Measurements from ENCODE around the gene RARRES2. TPM values are rescaled to one million over a fixed set of nuclear protein-coding genes. Genes with fewer than 3 reads are reported as not detected.

Gene RARRES2
- polyA plus RNA-seq, 1 donor (not counting 4 experiments of a cell fraction or from before 2014, with no cell fraction given) = not detected

DNA sequence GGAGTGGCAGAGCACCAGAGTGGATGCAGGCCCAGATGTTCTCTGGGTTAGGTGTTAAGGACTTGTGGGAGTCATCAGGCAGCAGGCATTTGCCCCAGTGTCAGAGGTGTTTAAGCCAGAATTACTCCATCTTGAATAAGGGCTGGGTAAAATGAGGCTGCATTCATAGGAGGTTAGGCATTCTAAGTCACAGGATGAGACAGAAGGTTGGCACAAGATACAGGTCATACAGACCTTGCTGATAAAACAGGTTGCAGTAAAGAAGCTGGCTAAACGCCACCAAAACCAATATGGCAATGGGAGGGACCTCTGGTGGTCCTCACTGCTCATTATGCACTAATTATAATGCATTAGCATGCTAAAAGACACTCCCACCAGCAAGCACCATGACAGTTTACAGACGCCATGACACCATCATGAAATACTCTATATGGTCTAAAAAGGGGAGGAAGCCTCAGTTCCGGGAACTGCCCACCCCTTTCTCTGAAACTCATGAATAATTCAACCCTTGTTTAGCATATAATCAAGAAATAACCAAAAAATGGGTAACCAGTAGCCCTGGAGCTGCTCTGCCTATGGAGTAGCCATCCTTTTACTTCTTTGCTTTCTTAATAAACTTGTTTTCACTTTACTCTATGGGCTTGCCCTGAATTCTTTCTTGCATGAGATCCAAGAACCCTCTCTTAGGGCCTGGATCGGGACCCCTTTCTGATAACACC lies 19.2 kb downstream of the RARRES2 start:
- peak overlapping the region; percentile 79 for H3K9ac ChIP-seq (ENCODE audit: control insufficient read depth, extremely low read depth, insufficient read depth, low read length)
- peak overlapping the region; percentile 87 for H3K4me2 ChIP-seq (ENCODE audit: control insufficient read depth, extremely low read depth, insufficient read depth, low read depth, low read length)
- no peaks in the 10 kb centered on the region for H3K9me3 ChIP-seq (ENCODE audit: control insufficient read depth, low read depth, low read length)
- dilution Hi-C loops (cut with MboI; ENCODE audit: extremely low pct_ligation_motif_present, low sequenced_read_pairs) = no loop called here
- no peaks in the 10 kb centered on the region for H3K36me3 ChIP-seq (ENCODE audit: control insufficient read depth in 2 of 2, extremely low read depth in 1 of 2, insufficient read depth in 2 of 2, low read length in 2 of 2)
- FAIRE-seq = no peak
- no peaks in the 10 kb centered on the region for H3K9me1 ChIP-seq (ENCODE audit: control insufficient read depth, extremely low read depth, insufficient read depth, low read length)
- H3K27ac ChIP-seq (ENCODE audit: control insufficient read depth, insufficient read depth, low read length) = peak overlapping the region; percentile 55
- H4K20me1 ChIP-seq (ENCODE audit: control insufficient read depth, extremely low read depth, insufficient read depth, low read length) = no peaks in the 10 kb centered on the region
- peak overlapping the region; percentile 58 to 74 (median 62) for H3K4me3 ChIP-seq (ENCODE audit: control insufficient read depth in 2 of 3, extremely low read depth in 1 of 3, insufficient read depth in 2 of 3, low read depth in 1 of 3, low read length in 3 of 3)
- no peaks in the 10 kb centered on the region for H3K79me2 ChIP-seq (ENCODE audit: control insufficient read depth, insufficient read depth, low read length)
- no peaks in the 10 kb centered on the region for H3K27me3 ChIP-seq (ENCODE audit: control insufficient read depth, extremely low read depth, insufficient read depth, low read length)
- H3K4me1 ChIP-seq (ENCODE audit: control insufficient read depth, extremely low read depth, insufficient read depth, low read length) = peaks cover 22% of the 10 kb centered on the region
- H2AFZ ChIP-seq (ENCODE audit: control insufficient read depth, low read length) = peak overlapping the region; percentile 95
- no peak for TF ChIP-seq EZH2 (IDR thresholded peaks at IDR 0.05; ENCODE audit: low read length)
- TF ChIP-seq, protein P1, sequence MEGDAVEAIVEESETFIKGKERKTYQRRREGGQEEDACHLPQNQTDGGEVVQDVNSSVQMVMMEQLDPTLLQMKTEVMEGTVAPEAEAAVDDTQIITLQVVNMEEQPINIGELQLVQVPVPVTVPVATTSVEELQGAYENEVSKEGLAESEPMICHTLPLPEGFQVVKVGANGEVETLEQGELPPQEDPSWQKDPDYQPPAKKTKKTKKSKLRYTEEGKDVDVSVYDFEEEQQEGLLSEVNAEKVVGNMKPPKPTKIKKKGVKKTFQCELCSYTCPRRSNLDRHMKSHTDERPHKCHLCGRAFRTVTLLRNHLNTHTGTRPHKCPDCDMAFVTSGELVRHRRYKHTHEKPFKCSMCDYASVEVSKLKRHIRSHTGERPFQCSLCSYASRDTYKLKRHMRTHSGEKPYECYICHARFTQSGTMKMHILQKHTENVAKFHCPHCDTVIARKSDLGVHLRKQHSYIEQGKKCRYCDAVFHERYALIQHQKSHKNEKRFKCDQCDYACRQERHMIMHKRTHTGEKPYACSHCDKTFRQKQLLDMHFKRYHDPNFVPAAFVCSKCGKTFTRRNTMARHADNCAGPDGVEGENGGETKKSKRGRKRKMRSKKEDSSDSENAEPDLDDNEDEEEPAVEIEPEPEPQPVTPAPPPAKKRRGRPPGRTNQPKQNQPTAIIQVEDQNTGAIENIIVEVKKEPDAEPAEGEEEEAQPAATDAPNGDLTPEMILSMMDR (optimal IDR thresholded peaks at IDR 0.05 in 1 of 3, IDR thresholded peaks at IDR 0.05 in 1 of 3, conservative IDR thresholded peaks at IDR 0.05 in 1 of 3; ENCODE audit: extremely low read depth in 1 of 3, insufficient read depth in 2 of 3, low read length in 3 of 3) = no peak
- DNase-seq (ENCODE audit: low read depth, low spot score) = no peak

GRCh38 chr7:150321788-150322113 lies 19.7 kb downstream of the RARRES2 start:
- Histone ChIP-seq H3K4me1 (ENCODE audit: control insufficient read depth, extremely low read depth, insufficient read depth, low read length) (peaks cover 22% of the 10 kb centered on the region), H3K36me3 (ENCODE audit: control insufficient read depth in 2 of 2, extremely low read depth in 1 of 2, insufficient read depth in 2 of 2, low read length in 2 of 2) (no peaks in the 10 kb centered on the region), H3K4me3 (ENCODE audit: control insufficient read depth in 2 of 3, extremely low read depth in 1 of 3, insufficient read depth in 2 of 3, low read depth in 1 of 3, low read length in 3 of 3) (no peak overlapping the region), H2AFZ (ENCODE audit: control insufficient read depth, low read length) (no peak overlapping the region), H3K27ac (ENCODE audit: control insufficient read depth, insufficient read depth, low read length) (no peak overlapping the region), H3K79me2 (ENCODE audit: control insufficient read depth, insufficient read depth, low read length) (no peaks in the 10 kb centered on the region), H3K9me3 (ENCODE audit: control insufficient read depth, low read depth, low read length) (no peaks in the 10 kb centered on the region), H4K20me1 (ENCODE audit: control insufficient read depth, extremely low read depth, insufficient read depth, low read length) (no peaks in the 10 kb centered on the region), H3K4me2 (ENCODE audit: control insufficient read depth, extremely low read depth, insufficient read depth, low read depth, low read length) (no peak overlapping the region), H3K9me1 (ENCODE audit: control insufficient read depth, extremely low read depth, insufficient read depth, low read length) (no peaks in the 10 kb centered on the region), H3K9ac (ENCODE audit: control insufficient read depth, extremely low read depth, insufficient read depth, low read length) (no peak overlapping the region), H3K27me3 (ENCODE audit: control insufficient read depth, extremely low read depth, insufficient read depth, low read length) (no peaks in the 10 kb centered on the region)
- dilution Hi-C loops (cut with MboI; ENCODE audit: extremely low pct_ligation_motif_present, low sequenced_read_pairs) = no loop called here
- FAIRE-seq (no peak), DNase-seq (ENCODE audit: low read depth, low spot score) (no peak)
- TF ChIP-seq, protein P1 (optimal IDR thresholded peaks at IDR 0.05 in 1 of 3, IDR thresholded peaks at IDR 0.05 in 1 of 3, conservative IDR thresholded peaks at IDR 0.05 in 1 of 3; ENCODE audit: extremely low read depth in 1 of 3, insufficient read depth in 2 of 3, low read length in 3 of 3) = no peak
- no peak for TF ChIP-seq EZH2 (IDR thresholded peaks at IDR 0.05; ENCODE audit: low read length)
